Measurements from ENCODE around the gene CNTN6. TPM values are rescaled to one million over a fixed set of nuclear protein-coding genes. Genes with fewer than 3 reads are reported as not detected.

Gene CNTN6
- total and polyA plus RNA-seq, 2 of the 13 experiments (the other 11 are each of a cell fraction or from before 2014, with no cell fraction given), result not detected

GRCh38 chr3:1330107-1330506 lies 237.3 kb downstream of the CNTN6 start (continued):
- TF ChIP-seq GZF1 (CRISPR knock-in tag; IDR thresholded peaks at IDR 0.05) (no peak), ZNF326 (CRISPR knock-in tag; IDR thresholded peaks at IDR 0.05; ENCODE audit: borderline replicate concordance) (no peak), ZIK1 (CRISPR knock-in tag; IDR thresholded peaks at IDR 0.05; ENCODE audit: borderline replicate concordance, low read depth) (no peak), AHR (CRISPR knock-in tag; IDR thresholded peaks at IDR 0.05) (no peak)

- H3K9ac ChIP-seq (ENCODE audit: insufficient read depth, low read depth, low read length), result no peak overlapping the region
- BruUV-seq (replicated peaks), result no TSS peak
These were observed 253.6 kb downstream of the CNTN6 start for GRCh38 chr3:1346386-1346785.

More at GRCh38 chr3:1346386-1346785, 253.6 kb downstream of the CNTN6 start:
- intact Hi-C loops (cut with micrococcal nuclease; ENCODE audit: unreplicated experiment) (no loop called here), in situ Hi-C loops (cut with HindIII; ENCODE audit: extremely low pct_ligation_motif_present, low pct_unique_long_range_greater_than_20kb) (no loop called here)
- no peak for DNase-seq (ENCODE audit: low spot score)
- WGBS (ENCODE audit: low lambda C conversion rate), result 4% methylated on average over 6 of the region's 6 CpGs
- Histone ChIP-seq H2AFZ (ENCODE audit: low read length) (no peak overlapping the region), H3K36me3 (replicated peaks in 1 of 2; ENCODE audit: control insufficient read depth in 1 of 2, insufficient read depth in 2 of 2, low read length in 2 of 2) (no peaks in the 10 kb centered on the region), H3K9me3 (ENCODE audit: low read length) (peaks cover 75% of the 10 kb centered on the region), H3K4me1 (ENCODE audit: insufficient read depth, low read length) (no peaks in the 10 kb centered on the region), H3K27ac (ENCODE audit: extremely low read length, insufficient read depth, low read length) (no peak overlapping the region), H3K79me2 (ENCODE audit: insufficient read depth, low read length) (no peaks in the 10 kb centered on the region), H3K27me3 (ENCODE audit: control insufficient read depth in 1 of 2, insufficient read depth in 2 of 2, low read length in 2 of 2) (no peaks in the 10 kb centered on the region), H3K4me3 (replicated peaks in 1 of 3; ENCODE audit: insufficient read depth in 1 of 3, low read depth in 2 of 3, low read length in 3 of 3) (no peak overlapping the region), H4K20me1 (ENCODE audit: insufficient read depth, low read length) (no peaks in the 10 kb centered on the region), H3K4me2 (ENCODE audit: low read depth, low read length) (no peak overlapping the region)
- TF ChIP-seq ZHX1 (CRISPR knock-in tag; IDR thresholded peaks at IDR 0.05; ENCODE audit: low read depth), result no peak
- no peak for TF ChIP-seq SP5 (CRISPR knock-in tag; IDR thresholded peaks at IDR 0.05; ENCODE audit: borderline replicate concordance, low read depth)
- no peak for TF ChIP-seq MXD3 (CRISPR knock-in tag; IDR thresholded peaks at IDR 0.05)
- no peak for TF ChIP-seq NR2F2 (IDR thresholded peaks at IDR 0.05; ENCODE audit: borderline replicate concordance, low read depth)
- TF ChIP-seq UBTF (CRISPR knock-in tag; IDR thresholded peaks at IDR 0.05), result no peak
- no peak for TF ChIP-seq ZNF44 (CRISPR knock-in tag; IDR thresholded peaks at IDR 0.05)
- TF ChIP-seq SRY (CRISPR knock-in tag; IDR thresholded peaks at IDR 0.05), result no peak
- no peak for TF ChIP-seq ZNF234 (CRISPR knock-in tag; conservative IDR thresholded peaks at IDR 0.05)
- TF ChIP-seq HDAC2 (CRISPR knock-in tag; IDR thresholded peaks at IDR 0.05), result no peak
- ChIA-PET POLR2A (no interaction called here), CTCF (ENCODE audit: low intra/inter-chr PET ratio, low total read pairs) (no interaction called here)
- ATAC-seq, result no peak
- no peak for FAIRE-seq
